AG09309 (cell line): Measurements from ENCODE around the gene ADGRB3.

Source experiments
- DNase-seq: peaks from one replicate; pipeline ENCODE4 v3.0.0-alpha.2; 2010; ENCODE audit warnings: low read depth
- H3K4me3 ChIP-seq: 2 replicates; pipeline ENCODE4 v1.5.1; 2011; ENCODE audit warnings: mild to moderate bottlenecking, low read depth, low read length, moderate library complexity; ENCODE audit not compliant: control insufficient read depth
- TF ChIP-seq, protein P1 (sequence below): IDR thresholded peaks from 2 replicates; pipeline ENCODE4 v1.5.1; 2011; ENCODE audit warnings: mild to moderate bottlenecking, low read depth, low read length, inconsistent platforms; ENCODE audit not compliant: insufficient read depth, control insufficient read depth; ENCODE audit errors: missing control alignments

ADGRB3 gene

GRCh38 chr6:68689910-68690309, 54.8 kb downstream of the ADGRB3 start:
- DNase-seq: no peak
- TF ChIP-seq, protein P1, sequence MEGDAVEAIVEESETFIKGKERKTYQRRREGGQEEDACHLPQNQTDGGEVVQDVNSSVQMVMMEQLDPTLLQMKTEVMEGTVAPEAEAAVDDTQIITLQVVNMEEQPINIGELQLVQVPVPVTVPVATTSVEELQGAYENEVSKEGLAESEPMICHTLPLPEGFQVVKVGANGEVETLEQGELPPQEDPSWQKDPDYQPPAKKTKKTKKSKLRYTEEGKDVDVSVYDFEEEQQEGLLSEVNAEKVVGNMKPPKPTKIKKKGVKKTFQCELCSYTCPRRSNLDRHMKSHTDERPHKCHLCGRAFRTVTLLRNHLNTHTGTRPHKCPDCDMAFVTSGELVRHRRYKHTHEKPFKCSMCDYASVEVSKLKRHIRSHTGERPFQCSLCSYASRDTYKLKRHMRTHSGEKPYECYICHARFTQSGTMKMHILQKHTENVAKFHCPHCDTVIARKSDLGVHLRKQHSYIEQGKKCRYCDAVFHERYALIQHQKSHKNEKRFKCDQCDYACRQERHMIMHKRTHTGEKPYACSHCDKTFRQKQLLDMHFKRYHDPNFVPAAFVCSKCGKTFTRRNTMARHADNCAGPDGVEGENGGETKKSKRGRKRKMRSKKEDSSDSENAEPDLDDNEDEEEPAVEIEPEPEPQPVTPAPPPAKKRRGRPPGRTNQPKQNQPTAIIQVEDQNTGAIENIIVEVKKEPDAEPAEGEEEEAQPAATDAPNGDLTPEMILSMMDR: no peak
- H3K4me3 ChIP-seq: no peak overlapping the region

DNA sequence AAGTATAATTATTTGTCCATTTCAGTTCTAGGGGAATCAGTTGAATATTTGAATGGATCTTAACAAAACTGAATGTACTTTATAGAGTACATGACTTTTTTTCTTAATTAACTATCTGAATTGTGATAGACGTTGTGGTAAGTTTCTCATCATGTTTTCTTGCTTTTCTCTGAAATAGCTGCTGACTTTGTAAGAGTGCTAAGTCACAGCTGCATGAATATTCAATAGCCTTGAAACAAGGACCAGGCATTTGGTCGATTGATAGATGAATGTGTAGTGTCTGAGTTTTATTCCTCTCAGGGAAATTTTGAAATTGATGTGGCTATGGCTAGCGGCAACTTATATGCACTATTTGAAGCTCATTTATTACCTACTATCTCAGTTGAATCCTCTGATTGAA, 56.0 kb downstream of the ADGRB3 start:
- TF ChIP-seq, protein P1: no peak
- H3K4me3 ChIP-seq: no peak overlapping the region
- no peak for DNase-seq

DNA sequence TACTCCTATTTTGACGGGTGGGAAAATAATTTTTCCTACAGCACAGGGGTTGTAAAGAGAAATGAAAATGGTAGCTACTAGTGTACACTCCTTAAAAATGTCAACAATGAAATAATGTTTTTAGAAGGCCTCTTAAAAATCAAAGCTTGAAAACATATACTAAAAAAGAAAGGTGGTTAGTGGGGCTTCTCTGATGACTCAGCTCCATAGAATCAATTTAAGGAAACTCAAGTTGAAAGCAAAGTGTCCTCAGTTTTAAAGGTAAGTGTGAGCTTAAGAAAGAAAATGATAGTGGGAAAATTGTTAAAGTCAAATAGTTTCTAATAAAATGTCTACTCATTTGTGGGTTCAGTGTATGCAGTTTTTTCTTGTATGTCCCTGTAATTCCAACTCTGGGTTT, 58.2 kb downstream of the ADGRB3 start:
- DNase-seq: no peak
- no peak overlapping the region for H3K4me3 ChIP-seq
- TF ChIP-seq, protein P1: no peak

DNA sequence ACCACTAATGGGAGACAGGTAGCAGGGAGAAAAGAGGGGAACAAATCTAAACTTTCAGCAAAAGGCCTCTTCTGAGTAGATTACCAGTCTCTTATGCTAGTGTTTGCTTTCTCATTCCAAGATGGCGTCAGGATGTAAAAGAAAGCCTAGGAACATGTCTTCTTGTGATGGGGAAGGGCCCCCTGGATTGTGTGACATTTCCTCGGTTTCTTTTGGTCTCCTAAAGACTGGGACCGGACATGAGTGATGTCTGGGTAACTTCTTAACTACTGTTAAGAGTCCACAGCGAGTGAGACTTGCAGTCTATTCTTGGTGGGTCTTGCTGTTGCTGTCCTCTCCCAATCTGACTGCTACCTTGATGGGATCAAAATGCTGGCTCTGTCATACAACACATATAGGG, 60.3 kb downstream of the ADGRB3 start:
- H3K4me3 ChIP-seq: no peak overlapping the region
- TF ChIP-seq, protein P1: no peak
- no peak for DNase-seq

DNA sequence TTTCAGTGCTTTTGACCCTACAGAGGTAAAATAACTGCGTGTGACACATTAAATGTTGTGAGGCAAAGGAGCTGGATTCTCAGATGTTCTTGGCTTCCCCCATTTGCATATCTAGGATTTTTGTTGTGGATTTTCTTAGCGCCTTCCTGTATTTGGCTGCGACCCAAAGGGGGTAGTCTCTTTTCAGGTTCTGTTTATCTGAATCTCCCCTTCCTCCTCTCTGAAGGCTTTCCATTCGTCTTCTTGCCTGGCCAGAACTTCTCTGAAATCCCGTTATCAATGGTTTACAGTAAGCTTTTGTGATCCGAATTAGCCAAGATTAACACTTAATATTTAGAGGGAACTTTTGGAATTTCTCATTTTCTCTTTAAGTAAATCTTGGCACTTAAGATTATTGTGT, 60.8 kb downstream of the ADGRB3 start:
- DNase-seq: no peak
- H3K4me3 ChIP-seq: no peak overlapping the region
- TF ChIP-seq, protein P1: no peak

DNA sequence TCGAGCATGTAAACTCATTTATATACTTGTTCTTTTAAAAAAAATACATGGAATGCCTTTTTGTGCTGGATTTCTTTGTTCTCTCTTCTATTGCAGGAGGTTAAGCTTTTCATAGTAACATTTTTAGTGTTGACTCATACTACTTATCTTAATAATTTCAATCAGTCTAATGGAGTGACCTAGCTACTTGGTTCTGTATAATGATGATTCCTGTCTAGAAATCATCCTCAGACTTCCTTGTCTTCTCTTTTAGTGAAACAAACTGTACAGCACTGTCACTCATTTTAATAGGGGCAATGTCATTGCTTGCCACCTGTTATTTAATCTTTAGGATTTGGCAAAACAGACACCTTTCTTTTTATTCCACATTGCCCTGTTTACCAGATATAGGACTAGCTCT, 62.3 kb downstream of the ADGRB3 start:
- TF ChIP-seq, protein P1: no peak
- H3K4me3 ChIP-seq: no peak overlapping the region
- no peak for DNase-seq

GRCh38 chr6:68701159-68701558, 66.1 kb downstream of the ADGRB3 start:
- TF ChIP-seq, protein P1: no peak
- DNase-seq: no peak
- H3K4me3 ChIP-seq: no peak overlapping the region
